Neural cell (in vitro differentiated cells): Measurements from ENCODE around the gene PCNX4. TPM values are rescaled to one million over a fixed set of nuclear protein-coding genes. Genes with fewer than 3 reads are reported as not detected.

Source experiments
- H2AFZ ChIP-seq: fragments of 200-600, 300-800 bp; sonication (generic), shearing (Covaris generic); 2 replicates; pipeline ENCODE4 v1.6.0; 2014; ENCODE audit warnings: low read depth, mild to moderate bottlenecking, antibody characterized with exemption, low read length, moderate library complexity
- H3F3A ChIP-seq: fragments of 200-600 bp; shearing (Covaris generic); 2 replicates; pipeline ENCODE4 v1.6.1; 2016; ENCODE audit warnings: mild to moderate bottlenecking, moderate library complexity, mixed read lengths, antibody characterized with exemption, low read length; ENCODE audit not compliant: insufficient read depth, poor library complexity, severe bottlenecking
- H3K27ac ChIP-seq: fragments of 200-600, 300-800 bp; sonication (generic), shearing (Covaris generic); 2 replicates; pipeline ENCODE4 v1.5.1; 2014; ENCODE audit warnings: mild to moderate bottlenecking, low read length, moderate library complexity
- H3K27me3 ChIP-seq: fragments of 300-800, 200-600 bp; sonication (generic), shearing (Covaris generic); 2 replicates; pipeline ENCODE4 v1.6.0; 2014; ENCODE audit warnings: mild to moderate bottlenecking, low read depth, low read length, moderate library complexity; ENCODE audit not compliant: insufficient read depth
- H3K36me3 ChIP-seq: fragments of 300-800, 200-600 bp; sonication (generic), shearing (Covaris generic); 2 replicates; pipeline ENCODE4 v1.5.1; 2014; ENCODE audit warnings: mild to moderate bottlenecking, antibody characterized with exemption, low read length, moderate library complexity; ENCODE audit not compliant: insufficient read depth
- H3K4me2 ChIP-seq: fragments of 300-800, 200-600 bp; sonication (generic), shearing (Covaris generic); 2 replicates; pipeline ENCODE4 v1.6.0; 2014; ENCODE audit warnings: mild to moderate bottlenecking, low read length
- H3K4me3 ChIP-seq: fragments of 300-800, 200-600 bp; sonication (generic), shearing (Covaris generic); 2 replicates; pipeline ENCODE4 v1.5.1; 2014; ENCODE audit warnings: mild to moderate bottlenecking, low read length, moderate library complexity
- H3K79me2 ChIP-seq: fragments of 200-600 bp; shearing (Covaris generic); replicated peaks from 2 replicates; pipeline ENCODE4 v1.6.0; 2014; ENCODE audit warnings: mild to moderate bottlenecking, low read length, moderate library complexity; ENCODE audit not compliant: insufficient read depth
- H3K9ac ChIP-seq: fragments of 300-800, 200-600 bp; sonication (generic), shearing (Covaris generic); 2 replicates; pipeline ENCODE4 v1.6.1; 2016; ENCODE audit warnings: mild to moderate bottlenecking, low read length, mixed read lengths
- H3K9me2 ChIP-seq: fragments of 200-600 bp; shearing (Covaris generic); 2 replicates; pipeline ENCODE4 v1.6.1; 2016; ENCODE audit warnings: mild to moderate bottlenecking, low read length, mixed read lengths; ENCODE audit not compliant: insufficient read depth
- H3K9me3 ChIP-seq: fragments of 200-600, 300-800 bp; sonication (generic), shearing (Covaris generic); 2 replicates; pipeline ENCODE4 v1.6.1; 2016; ENCODE audit warnings: mild to moderate bottlenecking, mixed run types, low read length, moderate library complexity, mixed read lengths
- H4K20me1 ChIP-seq: fragments of 200-600 bp; shearing (Covaris generic); 2 replicates; pipeline ENCODE4 v1.6.1; 2016; ENCODE audit warnings: mild to moderate bottlenecking, mixed run types; ENCODE audit not compliant: insufficient read depth
- EP300 ChIP-seq: fragments of 450-650 bp; conservative IDR thresholded peaks from 2 replicates; pipeline ENCODE4 v1.6.1; 2014; ENCODE audit warnings: antibody characterized with exemption, mild to moderate bottlenecking, moderate library complexity; ENCODE audit not compliant: poor library complexity, severe bottlenecking
- EZH2 ChIP-seq: fragments of 200-600, 300-800 bp; shearing (Covaris generic), sonication (generic); IDR thresholded peaks from 2 replicates; pipeline ENCODE4 v1.6.1; 2014; ENCODE audit warnings: antibody characterized with exemption, low read length, borderline replicate concordance, mild to moderate bottlenecking; ENCODE audit not compliant: insufficient read depth, poor library complexity, severe bottlenecking
- MXI1 ChIP-seq: fragments of 450-650 bp; conservative IDR thresholded peaks from 2 replicates; pipeline ENCODE4 v1.6.1; 2014; ENCODE audit warnings: antibody characterized with exemption, mild to moderate bottlenecking; ENCODE audit not compliant: poor library complexity, severe bottlenecking
- POLR2AphosphoS5 ChIP-seq: IDR thresholded peaks from 2 replicates; pipeline ENCODE4 v1.6.1; 2012
- RAD21 ChIP-seq: fragments of 450-650 bp; conservative IDR thresholded peaks from 2 replicates; pipeline ENCODE4 v1.6.1; 2014; ENCODE audit warnings: antibody characterized with exemption, mild to moderate bottlenecking, moderate library complexity
- REST ChIP-seq: IDR thresholded peaks from 2 replicates; pipeline ENCODE4 v1.6.1; 2012; ENCODE audit warnings: borderline replicate concordance
- SMC3 ChIP-seq: fragments of 450-650 bp; conservative IDR thresholded peaks from 2 replicates; pipeline ENCODE4 v1.6.1; 2014; ENCODE audit warnings: antibody characterized with exemption, mild to moderate bottlenecking, moderate library complexity; ENCODE audit not compliant: poor library complexity
- TAF1 ChIP-seq: IDR thresholded peaks from 2 replicates; pipeline ENCODE4 v1.6.1; 2012; ENCODE audit warnings: low read depth
- polyA plus RNA-seq: library from polyadenylated mRNA; depleted of rRNA; stranded (reverse); fragments of >200 nt; gene quantifications from 2 replicates; pipeline ENCODE4 v1.2.3, GENCODE V29; 2014
- TF ChIP-seq, protein P1 (sequence below): fragments of 450-650 bp; IDR thresholded peaks from 2 replicates; pipeline ENCODE4 v1.5.1; 2014; ENCODE audit warnings: antibody characterized with exemption, mild to moderate bottlenecking, moderate library complexity; ENCODE audit not compliant: poor library complexity, severe bottlenecking

The PCNX4 gene
- polyA plus RNA-seq, 1 donor from 2014 or later = 117 TPM

- TF ChIP-seq EZH2 (no peak), TAF1 (no peak)
Observed at GRCh38 chr14:60169722-60170121, 78.0 kb downstream of the PCNX4 start (continued).

DNA sequence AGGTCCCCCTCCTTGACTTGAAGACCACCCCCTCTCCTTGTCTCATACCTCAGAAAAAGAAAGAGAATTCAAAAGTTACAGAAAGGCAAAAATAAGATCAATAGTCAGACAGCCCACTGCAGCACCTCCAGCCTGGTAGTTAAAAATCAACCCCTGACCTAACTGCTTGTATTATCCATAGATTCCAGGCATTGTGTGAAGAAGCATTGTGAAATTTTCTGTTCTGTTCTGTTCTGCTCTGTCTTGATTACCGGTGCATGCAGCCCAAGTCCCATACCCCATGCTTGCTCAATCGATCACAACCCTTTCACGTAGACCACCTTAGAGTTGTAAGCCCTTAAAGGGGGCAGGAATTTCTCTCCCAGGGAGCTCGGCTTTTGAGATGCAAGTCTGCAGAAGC lies 79.2 kb downstream of the PCNX4 start:
- Histone ChIP-seq H3K27me3 (no peaks in the 10 kb centered on the region), H3K9ac (no peak overlapping the region), H3K27ac (no peak overlapping the region), H3K79me2 (no peaks in the 10 kb centered on the region), H2AFZ (no peak overlapping the region), H3K4me3 (no peak overlapping the region), H3K36me3 (no peaks in the 10 kb centered on the region), H3F3A (peaks cover 5% of the 10 kb centered on the region), H3K9me2 (no peaks in the 10 kb centered on the region), H4K20me1 (no peaks in the 10 kb centered on the region), H3K9me3 (no peaks in the 10 kb centered on the region), H3K4me2 (no peak overlapping the region)
- no peak for TF ChIP-seq SMC3
- TF ChIP-seq, protein P1, sequence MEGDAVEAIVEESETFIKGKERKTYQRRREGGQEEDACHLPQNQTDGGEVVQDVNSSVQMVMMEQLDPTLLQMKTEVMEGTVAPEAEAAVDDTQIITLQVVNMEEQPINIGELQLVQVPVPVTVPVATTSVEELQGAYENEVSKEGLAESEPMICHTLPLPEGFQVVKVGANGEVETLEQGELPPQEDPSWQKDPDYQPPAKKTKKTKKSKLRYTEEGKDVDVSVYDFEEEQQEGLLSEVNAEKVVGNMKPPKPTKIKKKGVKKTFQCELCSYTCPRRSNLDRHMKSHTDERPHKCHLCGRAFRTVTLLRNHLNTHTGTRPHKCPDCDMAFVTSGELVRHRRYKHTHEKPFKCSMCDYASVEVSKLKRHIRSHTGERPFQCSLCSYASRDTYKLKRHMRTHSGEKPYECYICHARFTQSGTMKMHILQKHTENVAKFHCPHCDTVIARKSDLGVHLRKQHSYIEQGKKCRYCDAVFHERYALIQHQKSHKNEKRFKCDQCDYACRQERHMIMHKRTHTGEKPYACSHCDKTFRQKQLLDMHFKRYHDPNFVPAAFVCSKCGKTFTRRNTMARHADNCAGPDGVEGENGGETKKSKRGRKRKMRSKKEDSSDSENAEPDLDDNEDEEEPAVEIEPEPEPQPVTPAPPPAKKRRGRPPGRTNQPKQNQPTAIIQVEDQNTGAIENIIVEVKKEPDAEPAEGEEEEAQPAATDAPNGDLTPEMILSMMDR = no peak

DNA sequence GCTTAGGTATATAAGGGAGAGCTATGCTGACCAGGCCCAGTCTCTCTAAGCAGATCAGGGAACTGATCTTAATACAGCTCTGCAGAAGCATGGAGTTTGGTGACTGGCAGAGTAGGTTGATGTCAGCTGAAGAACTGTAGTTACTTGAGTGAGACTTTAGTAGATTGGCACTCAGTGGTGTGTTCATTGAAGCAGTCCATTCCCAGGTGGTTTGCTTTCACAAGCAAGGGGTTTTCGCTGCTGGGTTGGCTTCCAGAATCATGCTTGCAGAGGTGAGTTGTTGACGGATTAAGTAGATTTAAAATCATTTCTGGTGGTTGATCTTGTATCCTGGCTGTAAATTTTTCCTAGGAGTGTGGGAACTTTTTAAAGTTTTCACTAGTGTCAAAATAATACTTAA lies 80.0 kb downstream of the PCNX4 start:
- H3K79me2 ChIP-seq = no peaks in the 10 kb centered on the region
- H3K36me3 ChIP-seq = no peaks in the 10 kb centered on the region
- H3K9me3 ChIP-seq = no peaks in the 10 kb centered on the region
- H3K4me3 ChIP-seq = no peak overlapping the region
- H4K20me1 ChIP-seq = no peaks in the 10 kb centered on the region
- H3F3A ChIP-seq = no peaks in the 10 kb centered on the region
- H3K27me3 ChIP-seq = no peaks in the 10 kb centered on the region
- H2AFZ ChIP-seq = no peak overlapping the region
- TF ChIP-seq SMC3 (no peak), TAF1 (no peak), EP300 (no peak), RAD21 (no peak), MXI1 (no peak), EZH2 (no peak), REST (no peak), POLR2AphosphoS5 (no peak)
- TF ChIP-seq, protein P1 = no peak
- no peak overlapping the region for H3K27ac ChIP-seq
- H3K4me2 ChIP-seq = no peak overlapping the region
- H3K9me2 ChIP-seq = no peaks in the 10 kb centered on the region
- H3K9ac ChIP-seq = no peak overlapping the region
